Progenitor cell of endocrine pancreas (in vitro differentiated cells): ENCODE measurements around the gene APOB. TPM values are rescaled to one million over a fixed set of nuclear protein-coding genes. Genes with fewer than 3 reads are reported as not detected.

Experiments used
- DNase-seq: peaks from one replicate; pipeline ENCODE4 v3.0.0; 2021; ENCODE audit warnings: low spot score; ENCODE audit not compliant: unreplicated experiment
- H3K27ac Mint-ChIP-seq: 2 replicates; pipeline ENCODE4 v1.8.0; 2021; ENCODE audit warnings: mild to moderate bottlenecking, moderate library complexity, mixed read lengths
- H3K27me3 Mint-ChIP-seq: 2 replicates; pipeline ENCODE4 v1.8.0; 2021; ENCODE audit warnings: mixed read lengths
- H3K36me3 Mint-ChIP-seq: 2 replicates; pipeline ENCODE4 v1.8.0; 2022; ENCODE audit warnings: mixed read lengths; ENCODE audit not compliant: insufficient read depth
- H3K4me1 Mint-ChIP-seq: 2 replicates; pipeline ENCODE4 v1.8.0; 2021; ENCODE audit warnings: low read depth, mixed read lengths
- H3K4me3 Mint-ChIP-seq: 2 replicates; pipeline ENCODE4 v1.8.0; 2021; ENCODE audit warnings: low read depth, mild to moderate bottlenecking, moderate library complexity, mixed read lengths
- H3K9me3 Mint-ChIP-seq: 2 replicates; pipeline ENCODE4 v1.8.0; 2021; ENCODE audit warnings: low read depth, mixed read lengths
- CTCF ChIP-seq: fragments of 200-600 bp; sonication (generic); IDR thresholded peaks from one replicate; pipeline ENCODE4 v1.5.0; 2021; ENCODE audit warnings: antibody characterized with exemption, mild to moderate bottlenecking; ENCODE audit not compliant: unreplicated experiment
- total RNA-seq: library from RNA; stranded (reverse); gene quantifications from 2 replicates; pipeline ENCODE4 v1.2.1, GENCODE V29; 2021

The APOB gene
- total RNA-seq, 1 donor from 2014 or later, result 15.6 TPM

GRCh38 chr2:21046506-21046905 is 2.6 kb upstream of the APOB start:
- no peak overlapping the region for H3K27ac Mint-ChIP-seq
- peaks cover 26% of the 10 kb centered on the region for H3K4me1 Mint-ChIP-seq
- H3K36me3 Mint-ChIP-seq, result no peaks in the 10 kb centered on the region
- H3K4me3 Mint-ChIP-seq, result no peak overlapping the region
- no peak for DNase-seq
- TF ChIP-seq CTCF, result no peak
- H3K9me3 Mint-ChIP-seq, result no peaks in the 10 kb centered on the region
- peaks cover 33% of the 10 kb centered on the region for H3K27me3 Mint-ChIP-seq

GRCh38 chr2:21044694-21045371 is 960 bp upstream of the APOB start:
- Mint-ChIP-seq H3K27ac (peak overlapping the region; percentile 62), H3K36me3 (peaks cover 2% of the 10 kb centered on the region), H3K9me3 (no peaks in the 10 kb centered on the region), H3K4me1 (peaks cover 26% of the 10 kb centered on the region), H3K4me3 (no peak overlapping the region), H3K27me3 (peaks cover 33% of the 10 kb centered on the region)
- no peak for TF ChIP-seq CTCF
- no peak for DNase-seq

GRCh38 chr2:21042958-21043743 is 722 bp downstream of the APOB start:
- Mint-ChIP-seq H3K27ac (peak overlapping the region; percentile 81), H3K9me3 (no peaks in the 10 kb centered on the region), H3K4me3 (peak overlapping the region; percentile 43), H3K36me3 (peaks cover 2% of the 10 kb centered on the region), H3K27me3 (peaks cover 25% of the 10 kb centered on the region), H3K4me1 (peaks cover 26% of the 10 kb centered on the region)
- peak; percentile 73 for DNase-seq
- peak; percentile 99 for TF ChIP-seq CTCF

- Mint-ChIP-seq H3K27ac (peak overlapping the region; percentile 49), H3K36me3 (peaks cover 2% of the 10 kb centered on the region), H3K4me1 (peaks cover 26% of the 10 kb centered on the region), H3K4me3 (no peak overlapping the region), H3K9me3 (no peaks in the 10 kb centered on the region), H3K27me3 (peaks cover 20% of the 10 kb centered on the region)
- no peak for DNase-seq
- TF ChIP-seq CTCF, result no peak
Observed at GRCh38 chr2:21042708-21042957, 1.2 kb downstream of the APOB start.

- Mint-ChIP-seq H3K4me1 (peaks cover 25% of the 10 kb centered on the region), H3K27me3 (peaks cover 18% of the 10 kb centered on the region), H3K4me3 (no peak overlapping the region), H3K36me3 (peaks cover 2% of the 10 kb centered on the region), H3K27ac (peak overlapping the region; percentile 49), H3K9me3 (no peaks in the 10 kb centered on the region)
- TF ChIP-seq CTCF, result no peak
- no peak for DNase-seq
Observed at GRCh38 chr2:21041943-21042707, 1.7 kb downstream of the APOB start.
